Activated naive CD4-positive, alpha-beta T cell treated with anti-CD3 and anti-CD28 coated beads, Interleukin-2, amount 50 U/mL, for 24 hours (primary cell): Measurements from ENCODE around the gene NQO2.
A peak's percentile ranks its signal among the peaks of the same experiment; 100 is the strongest.
"Not testable (repeated sequence)": the region's sequence is repeated elsewhere in the genome, so short reads cannot be mapped to it uniquely, and the experiment has no call there.

Experiments used
- H3K27ac Mint-ChIP-seq: one replicate; pipeline ENCODE4 v1.8.0; 2021; ENCODE audit warnings: mild to moderate bottlenecking, mixed read lengths
- H3K27me3 Mint-ChIP-seq: one replicate; pipeline ENCODE4 v1.8.0; 2021; ENCODE audit warnings: mixed read lengths
- H3K36me3 Mint-ChIP-seq: one replicate; pipeline ENCODE4 v1.8.0; 2021; ENCODE audit warnings: mixed read lengths
- H3K4me1 Mint-ChIP-seq: one replicate; pipeline ENCODE4 v1.8.0; 2021; ENCODE audit warnings: mixed read lengths
- H3K4me3 Mint-ChIP-seq: one replicate; pipeline ENCODE4 v1.8.0; 2021; ENCODE audit warnings: mild to moderate bottlenecking, mixed read lengths
- H3K9me3 Mint-ChIP-seq: one replicate; pipeline ENCODE4 v1.8.0; 2021; ENCODE audit warnings: mixed read lengths

The NQO2 gene

GRCh38 chr6:2963756-2964155, 35.9 kb upstream of the NQO2 start:
- Mint-ChIP-seq H3K4me1 (peaks cover 26% of the 10 kb centered on the region), H3K4me3 (no peak overlapping the region), H3K9me3 (no peaks in the 10 kb centered on the region), H3K36me3 (no peaks in the 10 kb centered on the region), H3K27me3 (no peaks in the 10 kb centered on the region), H3K27ac (no peak overlapping the region)

DNA sequence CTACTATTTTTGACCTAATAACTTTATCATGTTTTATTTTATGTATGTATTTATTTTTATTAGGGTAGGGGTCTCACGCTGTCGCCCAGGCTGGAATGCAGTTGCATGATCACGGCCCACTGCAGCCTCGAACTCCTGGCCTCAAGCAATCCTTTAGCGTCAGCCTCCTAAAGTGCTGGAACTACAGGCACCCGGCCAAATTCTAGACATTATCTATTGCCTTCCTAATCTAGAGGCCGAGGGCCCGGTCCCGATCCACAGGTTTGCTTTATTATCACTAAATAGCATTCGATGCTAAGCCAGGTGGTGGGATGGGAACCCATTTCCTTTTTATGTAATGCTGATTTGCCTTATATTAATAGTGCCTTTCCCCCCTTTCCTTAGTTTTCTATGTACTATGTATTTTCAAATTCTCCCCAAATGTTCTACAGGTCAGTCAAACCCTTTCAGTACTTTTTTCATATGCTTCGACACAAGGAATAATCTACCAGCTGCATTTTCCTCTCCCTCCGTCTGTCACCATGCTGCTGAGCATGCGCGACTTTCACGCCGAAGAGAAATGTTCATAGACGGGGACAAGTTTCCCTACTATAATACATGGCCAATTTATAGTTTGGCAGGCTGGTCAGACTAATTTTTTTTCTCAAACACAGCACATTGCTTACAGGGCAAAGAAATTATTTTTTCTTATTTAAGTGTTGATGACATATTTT, 34.7 kb upstream of the NQO2 start:
- H3K4me3 Mint-ChIP-seq = no peak overlapping the region
- no peak overlapping the region for H3K27ac Mint-ChIP-seq
- no peaks in the 10 kb centered on the region for H3K9me3 Mint-ChIP-seq
- peaks cover 31% of the 10 kb centered on the region for H3K4me1 Mint-ChIP-seq
- H3K36me3 Mint-ChIP-seq = no peaks in the 10 kb centered on the region
- no peaks in the 10 kb centered on the region for H3K27me3 Mint-ChIP-seq

DNA sequence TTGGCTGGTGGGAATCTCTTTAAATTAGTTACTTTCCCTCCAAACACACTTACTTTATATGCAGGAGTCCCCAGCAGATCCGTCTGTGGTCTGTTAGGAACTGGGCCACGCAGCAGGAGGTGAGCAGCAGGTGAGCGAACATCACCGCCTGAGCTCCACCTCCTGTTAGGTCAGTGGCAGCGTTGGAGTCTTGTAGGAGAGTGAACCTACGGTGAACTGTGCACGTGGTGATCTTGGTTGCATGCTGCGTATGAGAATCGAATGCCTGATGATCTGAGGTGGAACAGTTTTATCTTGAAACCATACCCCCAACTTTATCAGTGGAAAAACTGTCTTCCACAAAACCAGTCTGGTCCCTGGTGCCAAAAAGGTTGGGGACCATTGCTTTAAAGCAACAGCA, 33.3 kb upstream of the NQO2 start:
- Mint-ChIP-seq H3K9me3 (no peaks in the 10 kb centered on the region), H3K27me3 (no peaks in the 10 kb centered on the region), H3K4me3 (no peak overlapping the region), H3K27ac (no peak overlapping the region), H3K36me3 (no peaks in the 10 kb centered on the region), H3K4me1 (peaks cover 37% of the 10 kb centered on the region)

- H3K27ac Mint-ChIP-seq = no peak overlapping the region
- H3K4me1 Mint-ChIP-seq = peaks cover 37% of the 10 kb centered on the region
These were observed 31.8 kb upstream of the NQO2 start for GRCh38 chr6:2967936-2968335.

DNA sequence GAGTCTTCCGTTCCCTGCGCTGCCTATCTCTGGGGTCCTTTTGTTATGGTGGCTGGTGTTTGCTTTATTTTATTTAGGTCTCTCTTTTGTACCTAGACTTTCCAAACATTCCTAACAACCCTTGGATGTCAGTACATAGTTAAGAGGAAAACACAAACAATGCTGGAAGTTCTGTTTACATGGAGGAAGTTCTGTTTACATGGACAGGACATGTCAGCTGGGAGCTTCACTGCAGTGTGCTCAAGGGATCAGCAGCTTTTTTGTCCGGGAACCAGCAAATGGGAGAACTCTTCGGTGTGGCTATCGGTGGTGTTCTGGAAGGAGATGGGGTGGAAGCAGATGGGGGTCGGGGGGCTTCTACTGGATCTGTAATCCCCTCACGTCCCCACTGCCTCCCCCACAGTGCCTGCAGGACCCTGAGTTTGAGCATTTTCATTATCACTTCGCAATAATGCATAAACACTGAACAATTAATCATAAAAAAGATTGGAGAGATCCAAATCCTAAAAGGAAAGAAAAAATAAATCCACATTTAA, 31.0 kb upstream of the NQO2 start:
- Mint-ChIP-seq H3K36me3 (no peaks in the 10 kb centered on the region), H3K27ac (no peak overlapping the region), H3K9me3 (no peaks in the 10 kb centered on the region), H3K4me1 (peaks cover 41% of the 10 kb centered on the region), H3K4me3 (no peak overlapping the region), H3K27me3 (peaks cover 1% of the 10 kb centered on the region)

More at GRCh38 chr6:2967936-2968335, 31.8 kb upstream of the NQO2 start:
- H3K36me3 Mint-ChIP-seq = no peaks in the 10 kb centered on the region
- no peaks in the 10 kb centered on the region for H3K9me3 Mint-ChIP-seq
- H3K4me3 Mint-ChIP-seq = no peak overlapping the region
- peaks cover 1% of the 10 kb centered on the region for H3K27me3 Mint-ChIP-seq

DNA sequence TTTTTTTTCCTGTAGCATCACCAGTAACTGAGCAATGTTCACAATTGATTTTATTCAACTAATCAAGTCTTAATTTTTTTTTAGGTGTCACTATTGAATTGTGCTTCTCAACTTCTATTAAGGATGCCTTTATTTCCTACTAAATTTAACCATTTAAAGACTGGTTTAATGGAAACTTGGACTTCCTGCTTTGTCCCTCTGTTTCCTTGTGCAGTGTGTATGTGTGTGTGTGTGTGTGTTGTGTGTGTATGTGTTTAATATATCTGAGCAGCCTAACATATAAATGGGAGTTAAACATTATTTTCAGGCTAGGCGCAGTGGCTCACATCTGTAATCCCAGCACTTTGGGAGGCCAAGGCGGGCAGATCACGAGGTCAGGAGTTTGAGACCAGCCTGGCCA, 30.1 kb upstream of the NQO2 start:
- H3K27me3 Mint-ChIP-seq = peaks cover 1% of the 10 kb centered on the region
- H3K4me3 Mint-ChIP-seq = peak overlapping the region; percentile 62
- no peaks in the 10 kb centered on the region for H3K9me3 Mint-ChIP-seq
- no peaks in the 10 kb centered on the region for H3K36me3 Mint-ChIP-seq
- H3K27ac Mint-ChIP-seq = peak overlapping the region; percentile 75
- H3K4me1 Mint-ChIP-seq = peaks cover 45% of the 10 kb centered on the region

DNA sequence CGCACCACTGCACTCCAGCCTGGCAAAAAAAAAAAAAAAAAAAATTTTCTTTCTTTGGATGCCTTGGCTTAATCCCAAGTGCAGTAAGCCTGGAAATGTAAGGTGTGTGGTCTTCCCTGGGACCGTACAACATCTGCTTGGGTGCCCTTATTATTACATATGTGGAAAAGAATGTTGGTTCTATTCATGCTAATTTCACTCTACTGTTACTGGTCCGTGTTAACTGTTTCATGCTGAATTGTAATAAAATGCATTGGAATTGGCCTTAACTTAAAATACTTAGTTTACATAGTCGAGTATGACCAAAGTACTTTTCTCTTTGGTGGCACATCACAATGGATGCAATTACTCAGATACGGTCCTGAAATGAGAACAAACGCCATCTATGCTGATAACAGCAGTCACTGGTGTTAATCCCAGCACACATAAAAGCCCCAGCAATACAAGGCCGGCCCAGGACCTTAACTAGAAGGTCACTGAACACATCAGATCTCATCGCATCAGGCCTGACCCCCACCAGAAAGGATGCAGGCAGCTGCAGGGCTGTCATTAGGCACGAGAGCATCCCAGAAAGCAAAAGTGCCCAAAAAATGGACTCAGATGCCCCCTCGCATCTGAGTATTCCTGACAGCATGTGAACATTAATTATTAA, 29.5 kb upstream of the NQO2 start:
- Mint-ChIP-seq H3K27me3 (peaks cover 1% of the 10 kb centered on the region), H3K4me3 (peak overlapping the region; percentile 88), H3K36me3 (no peaks in the 10 kb centered on the region), H3K27ac (peak overlapping the region; percentile 39), H3K9me3 (no peaks in the 10 kb centered on the region), H3K4me1 (peaks cover 42% of the 10 kb centered on the region)

DNA sequence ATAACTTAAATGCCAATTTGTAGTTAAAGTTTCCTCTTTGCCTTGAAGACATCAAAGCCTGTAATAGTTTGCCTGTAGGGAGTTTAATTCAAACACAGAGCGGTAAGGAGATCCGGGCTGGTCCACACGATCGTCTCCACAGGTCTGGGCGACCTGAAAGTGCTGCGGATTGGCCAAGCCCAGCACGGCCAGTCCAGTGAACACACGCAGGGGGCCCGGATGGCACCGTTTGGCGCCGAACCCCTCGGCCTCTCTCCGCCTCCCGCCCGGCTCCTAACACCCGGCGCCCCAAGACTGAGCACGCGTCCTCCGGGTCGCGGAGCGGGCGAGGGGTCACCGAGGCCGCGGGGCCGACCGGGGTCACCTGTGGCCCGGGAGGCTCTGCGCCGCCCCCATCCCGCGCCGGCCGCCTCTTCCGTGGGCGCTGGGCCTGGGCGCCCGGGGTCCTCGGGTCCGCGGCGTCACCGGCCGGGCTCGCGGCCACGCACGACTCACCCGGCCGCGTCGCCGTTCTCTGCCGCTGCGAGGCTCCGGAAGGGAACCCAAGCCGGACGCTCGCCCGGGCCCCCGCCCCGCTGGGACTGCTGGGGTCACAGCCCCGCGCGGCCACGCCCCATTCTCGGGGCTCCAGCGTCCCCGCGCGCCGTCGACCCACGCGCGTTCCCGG, 28.8 kb upstream of the NQO2 start:
- peak overlapping the region; percentile 77 for H3K27ac Mint-ChIP-seq
- peaks cover 1% of the 10 kb centered on the region for H3K27me3 Mint-ChIP-seq
- H3K9me3 Mint-ChIP-seq = no peaks in the 10 kb centered on the region
- H3K36me3 Mint-ChIP-seq = no peaks in the 10 kb centered on the region
- H3K4me1 Mint-ChIP-seq = peaks cover 39% of the 10 kb centered on the region
- H3K4me3 Mint-ChIP-seq = peak overlapping the region; percentile 88

DNA sequence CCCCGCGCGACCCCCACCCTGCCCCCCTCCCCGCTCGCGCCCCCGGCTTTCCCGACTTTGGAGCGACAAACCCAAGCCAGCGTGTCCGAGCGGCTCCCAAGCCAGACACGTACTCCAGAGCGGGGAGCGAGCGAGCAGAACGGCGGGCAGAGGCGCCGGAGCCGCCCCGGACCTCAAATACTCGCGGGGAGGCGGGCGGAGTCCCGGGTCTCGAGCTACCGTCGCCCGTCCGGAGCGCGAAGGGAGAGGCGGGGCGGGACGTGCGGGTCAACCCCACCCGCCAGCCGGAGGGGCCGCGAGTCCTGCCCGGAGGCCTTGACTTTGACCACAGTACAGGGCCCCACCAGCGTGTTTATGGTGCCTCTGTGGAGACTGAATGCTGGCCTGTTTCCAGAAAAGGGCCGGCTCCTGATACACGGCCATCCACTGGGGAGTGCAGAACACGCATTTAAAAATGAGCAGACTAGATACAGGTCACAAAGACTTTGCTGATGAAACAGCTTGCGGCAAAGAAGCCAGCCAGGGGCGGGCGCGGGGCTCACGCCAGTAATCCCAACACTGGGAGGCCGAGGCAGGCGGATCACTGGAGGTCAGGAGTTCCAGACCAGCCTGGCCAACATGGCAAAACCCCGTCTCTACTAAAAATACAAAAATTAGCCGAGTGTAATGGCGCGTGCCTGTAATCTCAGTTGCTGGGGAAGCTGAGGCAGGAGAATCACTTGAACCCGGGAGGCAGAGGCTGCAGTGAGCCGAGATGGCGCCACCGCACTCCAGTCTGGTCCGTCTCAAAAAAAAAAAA, 28.1 kb upstream of the NQO2 start, which contains the start of gene SERPINB6:
SERPINB6 (minus strand) TSS at position 148 of the 799 bp plus-strand sequence. CDS start 12,235 bp downstream, outside the sequence.
- H3K27me3 Mint-ChIP-seq = peaks cover 1% of the 10 kb centered on the region

DNA sequence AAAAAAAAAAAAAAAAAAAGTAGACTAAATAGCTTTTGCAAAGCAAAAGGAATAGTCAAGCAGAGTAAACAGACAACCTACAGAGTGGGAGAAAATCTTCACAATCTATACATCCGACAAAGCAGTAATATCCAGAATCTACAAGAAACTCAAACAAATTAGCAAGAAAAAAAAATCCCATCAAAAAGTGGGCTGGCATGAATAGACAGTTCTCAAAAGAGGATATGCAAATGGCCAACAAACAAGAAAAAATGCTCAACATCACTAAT, 27.5 kb upstream of the NQO2 start:
- H3K36me3 Mint-ChIP-seq, H3K9me3 Mint-ChIP-seq, H3K27me3 Mint-ChIP-seq: not testable (repeated sequence)
- Mint-ChIP-seq H3K4me3 (peak overlapping the region; percentile 85), H3K4me1 (peaks cover 31% of the 10 kb centered on the region), H3K27ac (peak overlapping the region; percentile 81)

More for the DNA sequence above, 28.1 kb upstream of the NQO2 start, which contains the start of gene SERPINB6:
- H3K4me1 Mint-ChIP-seq = peaks cover 33% of the 10 kb centered on the region
- H3K36me3 Mint-ChIP-seq = no peaks in the 10 kb centered on the region
- peak within 1 kb of the TSS; percentile 88 for H3K4me3 Mint-ChIP-seq
- H3K9me3 Mint-ChIP-seq = no peaks in the 10 kb centered on the region
- peak within 1 kb of the TSS; percentile 81 for H3K27ac Mint-ChIP-seq

- not testable (repeated sequence) for H3K9me3 Mint-ChIP-seq, H3K27me3 Mint-ChIP-seq, H3K36me3 Mint-ChIP-seq
- peak overlapping the region; percentile 23 for H3K27ac Mint-ChIP-seq
- H3K4me1 Mint-ChIP-seq = peaks cover 26% of the 10 kb centered on the region
- peak overlapping the region; percentile 85 for H3K4me3 Mint-ChIP-seq
These were observed 27.0 kb upstream of the NQO2 start for GRCh38 chr6:2972685-2973084.

DNA sequence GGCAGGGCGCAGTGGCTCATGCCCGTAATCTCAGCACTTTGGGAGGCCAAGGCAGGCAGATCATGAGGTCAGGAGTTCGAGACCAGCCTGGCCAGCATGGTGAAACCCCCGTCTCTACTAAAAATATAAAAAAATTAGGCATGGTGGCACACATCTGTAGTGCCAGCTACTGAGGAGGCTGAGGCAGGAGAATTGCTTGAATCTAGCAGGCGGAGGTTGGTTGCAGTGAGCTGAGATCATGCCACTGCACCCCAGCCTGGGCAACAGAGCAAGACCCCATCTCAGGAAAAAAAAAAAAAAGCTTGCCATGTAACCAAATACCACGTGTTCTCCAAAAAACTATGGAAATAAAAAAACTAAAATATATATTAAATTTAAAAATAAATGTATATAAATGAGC, 26.5 kb upstream of the NQO2 start:
- not testable (repeated sequence) for H3K27me3 Mint-ChIP-seq, H3K4me3 Mint-ChIP-seq, H3K9me3 Mint-ChIP-seq, H3K36me3 Mint-ChIP-seq, H3K27ac Mint-ChIP-seq
- H3K4me1 Mint-ChIP-seq = peaks cover 25% of the 10 kb centered on the region

DNA sequence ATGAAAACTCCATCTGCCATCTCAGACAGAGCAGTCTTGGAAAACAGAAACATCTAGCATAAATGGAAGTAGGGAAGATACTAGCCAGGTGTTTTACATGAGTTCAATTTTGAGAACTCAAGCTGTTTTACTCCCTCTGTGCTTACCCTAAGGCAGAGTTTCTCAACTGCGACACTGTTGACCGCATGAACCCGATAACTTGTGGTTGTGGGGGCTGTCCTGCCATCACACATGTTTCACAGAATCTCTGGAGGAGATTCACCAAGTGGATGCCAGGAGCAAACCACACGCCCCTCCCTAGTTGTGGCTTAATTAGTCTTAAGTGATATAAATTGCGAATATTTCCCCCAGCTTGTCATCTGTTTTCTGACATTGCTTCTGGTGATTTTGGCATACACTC, 26.0 kb upstream of the NQO2 start:
- Mint-ChIP-seq H3K27ac (no peak overlapping the region), H3K4me3 (no peak overlapping the region), H3K27me3 (peaks cover 1% of the 10 kb centered on the region), H3K9me3 (no peaks in the 10 kb centered on the region), H3K36me3 (no peaks in the 10 kb centered on the region), H3K4me1 (peaks cover 25% of the 10 kb centered on the region)

DNA sequence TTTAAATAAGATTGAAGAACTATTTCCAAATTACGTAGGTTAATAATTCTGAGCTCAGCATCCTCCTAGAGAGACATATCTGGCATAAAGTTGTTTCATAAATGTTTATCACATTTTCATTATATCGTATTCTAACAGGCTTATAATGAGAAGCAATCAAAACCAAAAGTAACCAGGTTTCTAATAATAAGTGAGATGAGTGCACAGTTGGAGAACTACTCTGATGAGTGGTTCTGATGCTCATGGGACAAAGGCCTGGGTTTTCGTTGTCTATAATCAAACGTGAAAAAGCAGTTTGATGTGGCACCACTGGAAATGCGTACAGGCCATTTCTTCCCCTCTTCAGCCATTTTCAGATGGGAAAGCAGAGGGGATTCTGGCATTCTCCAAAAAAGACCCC, 23.6 kb upstream of the NQO2 start:
- Mint-ChIP-seq H3K27ac (peak overlapping the region; percentile 70), H3K9me3 (no peaks in the 10 kb centered on the region), H3K4me3 (no peak overlapping the region), H3K36me3 (no peaks in the 10 kb centered on the region), H3K27me3 (peaks cover 1% of the 10 kb centered on the region), H3K4me1 (peaks cover 15% of the 10 kb centered on the region)

DNA sequence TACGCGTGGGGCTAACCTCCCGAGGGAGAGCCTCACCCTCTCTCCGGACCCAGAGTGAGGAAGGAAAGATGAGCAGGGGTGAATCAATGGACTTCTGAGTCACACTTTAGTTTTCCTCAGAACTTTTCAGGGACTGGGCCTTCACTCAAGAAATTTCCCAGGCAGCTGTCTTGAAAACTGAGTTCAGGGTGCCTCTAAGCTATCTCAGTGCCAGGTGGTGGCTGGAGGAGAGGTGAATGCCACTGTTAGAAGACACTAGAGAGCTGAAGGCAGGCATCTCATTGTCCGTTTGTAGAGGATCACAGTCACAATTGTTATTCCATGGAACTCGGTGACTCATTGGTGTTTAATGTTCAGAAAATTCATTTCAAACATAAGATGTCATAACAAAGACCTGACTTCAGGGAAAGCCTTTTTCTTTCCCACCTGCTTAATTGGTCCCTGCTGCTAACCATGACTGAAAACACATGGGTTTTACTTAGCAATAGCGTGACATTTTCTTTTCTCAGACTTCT, 23.1 kb upstream of the NQO2 start:
- Mint-ChIP-seq H3K4me1 (peaks cover 15% of the 10 kb centered on the region), H3K27me3 (peaks cover 1% of the 10 kb centered on the region), H3K27ac (no peak overlapping the region), H3K9me3 (no peaks in the 10 kb centered on the region), H3K36me3 (no peaks in the 10 kb centered on the region), H3K4me3 (no peak overlapping the region)
